COR-L47 (cell line): ENCODE data around the gene TJAP1.
"Not testable (repeated sequence)": the region's sequence is repeated elsewhere in the genome, so short reads cannot be mapped to it uniquely, and the experiment has no call there.

Experiments
- DNase-seq: peaks from one replicate; lab custom pipeline; 2025; lab: John Stamatoyannopoulos, UW

The TJAP1 gene

GRCh38 chr6:43454290-43454695, 23.1 kb upstream of the TJAP1 start:
- no peak for DNase-seq

GRCh38 chr6:43454696-43455530, 22.5 kb upstream of the TJAP1 start:
- DNase-seq = peak; percentile 52

- no peak for DNase-seq
Measured at GRCh38 chr6:43455531-43456428, 21.6 kb upstream of the TJAP1 start, which contains the start of gene DLK2. Gene DLK2, minus strand, starts transcription at chr6:43455548. Its CDS starts 723 bp downstream, at chr6:43454825.

- no peak for DNase-seq
Measured at GRCh38 chr6:43457643-43458042, 19.7 kb upstream of the TJAP1 start.

GRCh38 chr6:43458154-43458553, 19.2 kb upstream of the TJAP1 start:
- DNase-seq = not testable (repeated sequence)

- DNase-seq = no peak
Measured at GRCh38 chr6:43459535-43459934, 17.8 kb upstream of the TJAP1 start.

- no peak for DNase-seq
Measured at GRCh38 chr6:43460032-43460431, 17.3 kb upstream of the TJAP1 start.

GRCh38 chr6:43461936-43462335, 15.4 kb upstream of the TJAP1 start:
- DNase-seq = no peak

GRCh38 chr6:43464337-43464736, 13.0 kb upstream of the TJAP1 start:
- no peak for DNase-seq

- DNase-seq = no peak
Measured at GRCh38 chr6:43465948-43466347, 11.4 kb upstream of the TJAP1 start.

- not testable (repeated sequence) for DNase-seq
Measured at GRCh38 chr6:43467265-43467664, 10.1 kb upstream of the TJAP1 start.

GRCh38 chr6:43467752-43468151, 9.6 kb upstream of the TJAP1 start:
- DNase-seq = no peak

GRCh38 chr6:43468240-43468639, 9.1 kb upstream of the TJAP1 start:
- no peak for DNase-seq

GRCh38 chr6:43468748-43469681, 8.4 kb upstream of the TJAP1 start:
- DNase-seq = no peak

GRCh38 chr6:43469947-43470346, 7.4 kb upstream of the TJAP1 start:
- DNase-seq = no peak

- DNase-seq = no peak
Measured at GRCh38 chr6:43471399-43471798, 6.0 kb upstream of the TJAP1 start.

- DNase-seq = no peak
Measured at GRCh38 chr6:43472515-43472914, 4.9 kb upstream of the TJAP1 start.

GRCh38 chr6:43475516-43475915, 1.9 kb upstream of the TJAP1 start:
- no peak for DNase-seq

- DNase-seq = no peak
Measured at GRCh38 chr6:43476746-43477145, 624 bp upstream of the TJAP1 start.

- no peak for DNase-seq
Measured at GRCh38 chr6:43478008-43478372, 620 bp downstream of the TJAP1 start.

GRCh38 chr6:43481075-43481474, 3.7 kb downstream of the TJAP1 start:
- no peak for DNase-seq
